HG03565 (cell line): ENCODE results near the gene PXT1.

Experiments used
- ATAC-seq: cut with Tn5 transposase; IDR thresholded peaks from one replicate; pipeline ENCODE4 v1.9.1; 2021; ENCODE audit warnings: mild to moderate bottlenecking, moderate library complexity; ENCODE audit not compliant: unreplicated experiment

Gene PXT1

GRCh38 chr6:36347621-36348020, 95.0 kb downstream of the PXT1 start:
- ATAC-seq: no peak

GRCh38 chr6:36346486-36347273, 96.0 kb downstream of the PXT1 start:
- ATAC-seq: no peak

GRCh38 chr6:36345681-36346466, 96.8 kb downstream of the PXT1 start:
- ATAC-seq: no peak

- no peak for ATAC-seq
Observed at GRCh38 chr6:36343109-36343680, 99.5 kb downstream of the PXT1 start.

- ATAC-seq: no peak
Observed at GRCh38 chr6:36340618-36341454, 101.8 kb downstream of the PXT1 start.
